Measurements from ENCODE around the gene NFKBIB.
"Not testable (repeated sequence)": the region's sequence is repeated elsewhere in the genome, so short reads cannot be mapped to it uniquely, and the experiment has no call there.

NFKBIB gene

DNA sequence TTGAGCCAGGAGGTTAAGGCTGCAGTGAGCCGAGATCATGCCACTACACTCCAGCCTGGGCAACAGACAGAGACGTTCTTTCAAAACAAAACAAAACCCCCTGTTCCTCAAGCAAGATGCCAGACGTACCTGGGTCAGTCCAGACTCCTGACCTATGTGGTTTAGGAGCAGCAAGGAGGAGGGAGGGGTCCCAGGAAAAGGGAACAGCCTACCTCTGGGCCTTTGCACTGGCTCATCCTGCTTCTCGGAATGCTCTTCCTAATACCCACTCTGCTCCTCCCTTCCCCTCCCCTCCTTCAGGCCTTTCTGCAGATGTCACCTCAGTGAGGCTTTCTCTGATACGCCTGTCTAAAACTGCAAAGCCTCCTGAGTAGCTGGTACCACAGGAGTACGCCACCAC is 31.2 kb upstream of the NFKBIB start:
- no peaks in the 10 kb centered on the region for H3K9me3 Mint-ChIP-seq
- peak overlapping the region; percentile 92 for H3K4me3 Mint-ChIP-seq
- H3K4me1 Mint-ChIP-seq: peaks cover 51% of the 10 kb centered on the region
- H3K27me3 Mint-ChIP-seq: no peaks in the 10 kb centered on the region
- H3K27ac Mint-ChIP-seq: peak overlapping the region; percentile 77
- H3K36me3 Mint-ChIP-seq: peaks cover 5% of the 10 kb centered on the region

GRCh38 chr19:38869160-38869835 is 30.5 kb upstream of the NFKBIB start:
- peak overlapping the region; percentile 92 for H3K4me3 Mint-ChIP-seq
- no peaks in the 10 kb centered on the region for H3K9me3 Mint-ChIP-seq
- H3K27ac Mint-ChIP-seq: peak overlapping the region; percentile 93
- H3K27me3 Mint-ChIP-seq: no peaks in the 10 kb centered on the region
- peaks cover 49% of the 10 kb centered on the region for H3K4me1 Mint-ChIP-seq
- H3K36me3 Mint-ChIP-seq: peaks cover 5% of the 10 kb centered on the region

GRCh38 chr19:38869836-38870607 is 29.7 kb upstream of the NFKBIB start:
- H3K9me3 Mint-ChIP-seq: no peaks in the 10 kb centered on the region
- H3K4me3 Mint-ChIP-seq: peak overlapping the region; percentile 92
- peaks cover 5% of the 10 kb centered on the region for H3K36me3 Mint-ChIP-seq

DNA sequence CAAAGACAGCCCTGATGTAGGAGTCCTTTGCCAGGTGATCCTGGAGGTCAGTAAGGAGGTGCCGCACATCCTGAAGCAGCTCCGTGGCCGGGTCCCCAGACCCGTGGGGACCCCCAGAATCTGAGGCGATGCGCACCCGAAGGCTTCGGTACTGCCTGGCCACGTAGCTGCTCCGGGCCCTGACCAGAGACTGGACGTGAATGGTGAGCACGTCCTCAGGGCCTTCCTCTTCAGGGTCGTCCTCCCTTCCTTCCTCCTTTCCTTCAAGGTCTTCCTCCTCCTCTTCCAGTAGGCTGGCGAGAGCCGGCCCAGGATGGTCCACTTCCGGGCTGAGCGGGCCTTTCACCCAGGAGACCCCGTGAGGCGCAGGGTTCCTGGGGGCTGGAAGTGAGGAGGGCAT is 29.2 kb upstream of the NFKBIB start:
- Mint-ChIP-seq H3K9me3 (no peaks in the 10 kb centered on the region), H3K36me3 (peaks cover 5% of the 10 kb centered on the region), H3K4me3 (peak overlapping the region; percentile 92), H3K27ac (peak overlapping the region; percentile 77), H3K27me3 (no peaks in the 10 kb centered on the region), H3K4me1 (peaks cover 38% of the 10 kb centered on the region)

More at GRCh38 chr19:38869836-38870607, 29.7 kb upstream of the NFKBIB start:
- Mint-ChIP-seq H3K4me1 (peaks cover 42% of the 10 kb centered on the region), H3K27ac (peak overlapping the region; percentile 93), H3K27me3 (no peaks in the 10 kb centered on the region)

DNA sequence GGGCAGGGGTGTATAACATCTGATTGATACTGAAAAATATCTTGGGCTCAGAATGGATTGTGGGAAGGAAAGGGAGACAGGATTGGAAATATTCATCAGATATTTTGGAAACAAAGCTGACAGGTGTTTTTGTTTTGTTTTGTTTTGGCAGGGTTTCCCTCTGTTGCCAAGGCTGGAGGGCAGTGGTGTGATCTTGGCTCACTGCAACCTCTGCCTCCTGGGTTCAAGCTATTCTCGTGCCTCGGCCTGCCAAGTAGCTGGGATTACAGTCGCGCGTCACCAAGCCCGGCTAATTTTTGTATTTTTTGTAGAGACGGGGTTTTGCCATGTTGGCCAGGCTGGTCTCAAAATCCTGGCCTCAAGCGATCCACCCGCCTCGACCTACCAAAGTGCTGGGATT is 26.4 kb upstream of the NFKBIB start:
- peak overlapping the region; percentile 76 for H3K27ac Mint-ChIP-seq
- not testable (repeated sequence) for H3K4me3 Mint-ChIP-seq

GRCh38 chr19:38875656-38876395 is 23.9 kb upstream of the NFKBIB start:
- H3K27ac Mint-ChIP-seq: no peak overlapping the region
- H3K4me1 Mint-ChIP-seq: peaks cover 30% of the 10 kb centered on the region
- H3K36me3 Mint-ChIP-seq: peaks cover 3% of the 10 kb centered on the region
- no peaks in the 10 kb centered on the region for H3K27me3 Mint-ChIP-seq
- H3K9me3 Mint-ChIP-seq: no peaks in the 10 kb centered on the region
- H3K4me3 Mint-ChIP-seq: peak overlapping the region; percentile 49

More for the DNA sequence above, 26.4 kb upstream of the NFKBIB start:
- not testable (repeated sequence) for H3K27me3 Mint-ChIP-seq, H3K9me3 Mint-ChIP-seq, H3K36me3 Mint-ChIP-seq
- peaks cover 45% of the 10 kb centered on the region for H3K4me1 Mint-ChIP-seq

GRCh38 chr19:38877781-38878574 is 21.8 kb upstream of the NFKBIB start, which contains the start of gene RINL:
TSS of gene RINL (minus strand) at chr19:38878275. CDS start at chr19:38876742, 1,533 bp downstream.
- H3K36me3 Mint-ChIP-seq: peaks cover 3% of the 10 kb centered on the region
- H3K4me3 Mint-ChIP-seq: peak within 1 kb of the TSS; percentile 90
- H3K4me1 Mint-ChIP-seq: peaks cover 25% of the 10 kb centered on the region
- H3K27ac Mint-ChIP-seq: peak within 1 kb of the TSS; percentile 86
- H3K27me3 Mint-ChIP-seq: no peaks in the 10 kb centered on the region
- H3K9me3 Mint-ChIP-seq: no peaks in the 10 kb centered on the region

GRCh38 chr19:38878575-38879399 is 21.0 kb upstream of the NFKBIB start:
- Mint-ChIP-seq H3K4me3 (peak overlapping the region; percentile 90), H3K36me3 (peaks cover 4% of the 10 kb centered on the region), H3K27ac (peak overlapping the region; percentile 86), H3K4me1 (peaks cover 21% of the 10 kb centered on the region), H3K27me3 (no peaks in the 10 kb centered on the region), H3K9me3 (no peaks in the 10 kb centered on the region)

DNA sequence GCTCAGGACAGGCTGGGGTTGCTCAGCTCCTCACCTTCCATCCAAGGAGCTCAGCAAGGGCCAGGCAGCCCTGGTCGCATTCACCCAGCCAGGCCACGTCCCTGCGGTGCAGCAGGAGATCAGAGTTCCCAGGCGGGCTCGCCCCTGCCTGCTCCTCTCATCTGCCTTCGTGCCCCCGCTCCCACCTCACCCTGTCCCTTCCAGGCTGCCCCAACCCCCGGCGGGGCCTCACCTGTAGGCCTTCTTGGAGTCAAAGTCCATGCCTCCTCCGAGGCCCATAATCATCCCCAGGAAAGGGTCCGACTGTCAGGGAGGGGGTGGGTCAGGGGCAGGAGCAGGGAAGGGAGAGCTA is 20.4 kb upstream of the NFKBIB start:
- Mint-ChIP-seq H3K27ac (peak overlapping the region; percentile 86), H3K36me3 (peaks cover 4% of the 10 kb centered on the region), H3K27me3 (no peaks in the 10 kb centered on the region), H3K9me3 (no peaks in the 10 kb centered on the region), H3K4me3 (no peak overlapping the region), H3K4me1 (peaks cover 21% of the 10 kb centered on the region)

GRCh38 chr19:38880076-38880881 is 19.5 kb upstream of the NFKBIB start:
- Mint-ChIP-seq H3K9me3 (no peaks in the 10 kb centered on the region), H3K36me3 (peaks cover 4% of the 10 kb centered on the region), H3K4me3 (peak overlapping the region; percentile 15), H3K27me3 (no peaks in the 10 kb centered on the region), H3K27ac (peak overlapping the region; percentile 69), H3K4me1 (peaks cover 21% of the 10 kb centered on the region)

DNA sequence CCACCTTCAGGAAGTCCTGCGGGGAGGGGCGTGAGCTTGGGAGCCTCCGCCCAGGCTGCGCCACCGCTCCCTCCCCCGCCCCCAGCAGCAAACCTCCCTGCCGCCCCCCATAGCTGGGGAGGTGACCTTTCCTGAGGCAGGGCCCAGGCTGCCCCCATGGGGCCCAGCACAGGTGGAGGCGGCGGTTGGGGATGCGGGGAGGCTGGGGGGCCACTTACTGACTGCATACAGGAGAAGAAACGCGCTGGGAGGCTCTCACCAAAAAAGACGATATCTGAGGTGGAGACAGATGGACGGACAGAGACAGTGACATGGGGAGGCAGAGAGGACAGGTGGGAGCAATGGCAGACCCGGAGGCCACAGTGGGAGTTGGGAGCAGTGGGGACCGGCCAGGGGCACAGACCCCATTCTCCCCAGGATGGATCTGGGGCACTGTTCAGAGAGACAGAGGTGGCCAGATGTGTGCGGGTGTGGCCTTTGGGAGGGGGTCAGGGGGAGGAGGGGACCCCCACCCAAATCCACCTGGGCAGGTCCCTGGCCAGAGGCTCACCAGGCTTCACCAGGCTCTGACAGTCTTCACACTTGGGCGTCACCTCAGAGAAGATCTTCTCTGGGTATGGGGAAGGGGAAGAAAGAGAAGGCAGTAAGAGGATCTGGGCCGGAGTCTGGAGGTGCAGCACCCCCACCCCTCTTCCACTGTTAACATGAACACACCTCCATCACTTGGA is 18.7 kb upstream of the NFKBIB start:
- Mint-ChIP-seq H3K4me1 (peaks cover 21% of the 10 kb centered on the region), H3K27me3 (no peaks in the 10 kb centered on the region), H3K4me3 (no peak overlapping the region), H3K36me3 (peaks cover 4% of the 10 kb centered on the region), H3K27ac (peak overlapping the region; percentile 8), H3K9me3 (no peaks in the 10 kb centered on the region)

DNA sequence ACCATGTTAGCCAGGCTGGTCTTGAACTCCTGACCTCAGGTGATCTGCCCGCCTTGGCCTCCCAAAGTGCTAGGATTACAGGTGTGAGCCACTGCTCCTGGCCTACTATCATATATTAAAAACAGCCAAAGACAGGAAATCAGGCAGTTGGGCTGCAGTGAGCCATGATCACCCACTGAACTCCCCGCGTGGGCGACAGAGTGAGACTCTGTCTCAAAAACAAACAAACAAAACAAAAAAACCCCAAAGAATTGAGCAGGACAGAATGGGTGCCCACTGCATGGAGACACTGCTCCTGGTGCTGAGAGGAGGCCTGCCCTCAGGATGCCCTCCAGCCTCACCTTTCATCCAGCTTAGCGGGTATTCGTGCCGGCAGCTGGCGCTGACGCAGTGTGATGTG is 16.5 kb upstream of the NFKBIB start:
- Mint-ChIP-seq H3K36me3 (peaks cover 4% of the 10 kb centered on the region), H3K9me3 (no peaks in the 10 kb centered on the region), H3K4me1 (peaks cover 13% of the 10 kb centered on the region), H3K27me3 (no peaks in the 10 kb centered on the region), H3K27ac (no peak overlapping the region), H3K4me3 (no peak overlapping the region)

- H3K4me3 Mint-ChIP-seq, H3K27ac Mint-ChIP-seq, H3K27me3 Mint-ChIP-seq, H3K9me3 Mint-ChIP-seq, H3K4me1 Mint-ChIP-seq, H3K36me3 Mint-ChIP-seq: not testable (repeated sequence)
These were observed 15.1 kb upstream of the NFKBIB start for GRCh38 chr19:38884691-38885090.
